ENCODE results near the gene P4HA3. TPM values are rescaled to one million over a fixed set of nuclear protein-coding genes. Genes with fewer than 3 reads are reported as not detected.

P4HA3 gene
- 14.7 and 31.0 TPM in 2 replicates for total RNA-seq

DNA sequence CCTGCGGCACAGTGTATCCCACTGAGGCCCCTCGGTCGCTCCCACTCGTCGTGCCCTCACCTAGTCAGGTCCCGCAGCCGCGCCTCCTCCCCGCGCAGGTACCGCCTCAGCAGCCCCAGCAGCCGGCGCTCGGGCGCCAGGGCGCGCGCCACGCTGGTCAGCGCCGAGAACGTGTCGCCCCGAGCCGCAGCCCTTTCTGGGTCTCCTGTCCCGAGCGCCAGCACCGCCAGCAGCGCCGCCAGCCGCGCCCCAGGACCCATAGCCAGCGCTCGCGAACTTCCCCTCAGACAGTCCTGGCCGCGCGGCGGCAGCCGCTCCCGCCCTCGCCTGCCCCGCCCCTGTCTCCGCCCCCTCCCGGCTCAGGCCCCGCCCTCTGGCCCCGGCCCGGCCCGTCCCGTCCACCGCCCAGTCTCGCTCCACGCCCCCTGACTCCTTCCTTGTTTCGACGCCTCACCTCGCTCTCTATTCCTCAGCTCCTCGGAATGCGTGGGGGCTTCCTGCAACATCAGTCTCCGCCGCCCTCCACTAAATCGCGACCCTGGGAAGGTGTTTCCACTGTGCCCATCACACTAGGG lies at the start of gene P4HA3:
TSS of gene P4HA3 (minus strand) at position 289 of the 575 bp plus-strand sequence. CDS start at position 260, 29 bp downstream.

Other genes starting within 250 kb of the P4HA3 start
- 6.0 and 15.9 TPM in 2 replicates for gene C2CD3, start 140.6 kb downstream of the P4HA3 start, total RNA-seq
- gene PPME1, start 140.4 kb downstream of the P4HA3 start, total RNA-seq = 11.3 and 34.4 TPM in 2 replicates
- gene PGM2L1, start 86.8 kb upstream of the P4HA3 start, total RNA-seq = 14.4 and 47.4 TPM in 2 replicates
- gene KCNE3, start 155.9 kb upstream of the P4HA3 start, total RNA-seq = 1.1 and 1.8 TPM in 2 replicates
- 2.0 and 3.4 TPM in 2 replicates for gene LIPT2, start 182.1 kb upstream of the P4HA3 start, total RNA-seq

Data from bladder microvascular endothelial cell (primary cell).